GM19193 (cell line): Measurements from ENCODE around the gene CELF2.

Experiments
- POLR2A ChIP-seq: IDR thresholded peaks from 4 replicates; pipeline ENCODE4 v1.6.1; 2011; ENCODE audit not compliant: insufficient read depth, insufficient read length; ENCODE audit errors: extremely low read depth

The CELF2 gene

GRCh38 chr10:11317936-11318670, 300.4 kb downstream of the CELF2 start:
- TF ChIP-seq POLR2A = no peak

DNA sequence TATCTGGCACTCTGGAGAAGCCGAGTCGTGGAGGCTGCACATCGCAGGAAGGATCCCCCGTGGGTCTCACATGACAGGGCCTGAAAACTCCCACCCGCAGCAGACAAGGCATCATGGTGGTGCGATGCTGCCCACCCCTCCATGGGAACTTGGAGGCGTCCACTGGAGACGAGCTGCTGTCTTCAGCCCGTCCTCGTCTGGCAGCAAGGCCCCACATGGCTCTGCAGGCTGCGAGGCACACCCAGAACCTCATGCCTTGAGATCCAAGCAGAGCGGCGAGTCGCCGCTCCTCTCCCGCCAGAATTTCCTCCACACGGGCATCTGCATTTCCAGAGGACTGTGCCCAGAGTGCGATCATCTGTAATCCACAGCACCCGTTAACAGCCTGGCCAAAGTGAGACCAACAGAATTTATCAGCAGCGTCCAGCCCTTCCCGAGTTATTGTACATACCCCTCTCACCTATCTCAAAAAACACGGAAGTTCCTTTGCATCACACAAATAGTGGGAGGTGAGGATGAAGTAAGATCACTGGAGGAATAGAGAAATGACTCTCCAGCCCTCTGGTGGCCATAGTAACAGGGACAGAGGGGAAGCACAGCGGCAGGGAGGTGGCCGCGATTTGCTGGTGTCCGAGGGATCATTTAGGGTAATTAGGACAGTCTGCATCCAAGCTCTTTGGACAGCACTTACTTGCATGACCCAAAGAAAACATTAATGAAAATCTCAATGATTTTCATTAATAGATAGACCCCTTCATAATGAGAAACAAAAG, 301.3 kb downstream of the CELF2 start:
- peak; percentile 12 for TF ChIP-seq POLR2A

DNA sequence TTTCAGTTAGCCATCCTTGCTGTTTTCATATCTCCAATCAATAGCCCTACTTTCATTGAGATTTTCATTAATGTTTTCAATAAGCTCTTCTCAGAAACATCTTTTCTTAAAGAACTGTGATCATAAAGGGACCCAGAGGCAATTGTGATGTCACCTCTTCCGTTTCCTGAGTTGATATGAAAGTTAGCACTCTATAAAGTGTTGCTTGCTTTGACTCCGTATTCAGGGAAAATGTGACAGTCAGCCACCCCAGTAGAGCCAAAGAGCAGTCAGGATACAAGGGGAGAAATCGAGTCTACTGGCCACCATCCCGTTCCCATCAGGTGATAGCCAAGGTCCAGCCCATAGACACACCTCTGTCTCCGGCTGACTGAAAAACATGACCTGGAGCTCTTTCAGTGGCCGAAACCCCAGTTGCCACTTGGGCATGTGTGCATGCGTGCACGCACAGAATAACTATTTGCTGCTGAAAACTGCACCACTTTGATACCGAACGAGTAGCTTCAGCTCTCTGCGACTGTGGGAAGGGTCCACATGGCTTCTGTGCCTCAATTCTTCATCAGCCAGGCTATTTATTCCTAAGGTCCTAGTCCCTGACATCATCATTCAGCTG, 302.4 kb downstream of the CELF2 start:
- no peak for TF ChIP-seq POLR2A

DNA sequence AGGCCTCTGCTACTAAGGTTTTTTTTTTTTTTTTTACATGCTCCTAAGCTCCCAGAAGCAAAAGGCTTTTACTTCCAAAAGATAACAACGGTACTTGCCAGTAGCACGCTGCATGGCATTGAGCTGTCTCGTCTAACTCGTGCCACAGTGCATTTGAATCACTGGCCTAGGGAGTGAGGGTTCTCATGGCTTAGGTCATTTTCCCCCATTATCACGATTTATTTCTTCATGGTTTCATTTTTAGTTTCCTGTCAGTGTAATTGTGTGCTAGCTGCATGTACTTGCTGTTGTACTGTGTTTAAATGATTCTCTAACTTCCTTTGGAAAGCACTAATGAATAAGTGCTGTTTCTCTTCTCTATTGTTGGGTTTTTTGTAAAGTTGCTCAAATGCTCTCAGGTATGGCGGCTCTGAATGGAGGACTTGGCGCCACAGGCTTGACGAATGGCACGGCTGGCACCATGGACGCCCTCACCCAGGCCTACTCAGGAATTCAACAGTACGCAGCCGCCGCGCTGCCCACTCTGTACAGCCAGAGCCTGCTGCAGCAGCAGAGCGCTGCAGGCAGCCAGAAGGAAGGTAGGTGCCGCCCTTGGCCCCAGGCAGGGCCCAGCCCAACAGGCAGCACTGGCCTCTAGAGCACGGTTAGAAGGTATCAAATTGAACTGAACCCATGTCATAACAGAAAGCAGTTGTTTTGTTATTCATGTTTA, 303.3 kb downstream of the CELF2 start:
- TF ChIP-seq POLR2A = no peak

DNA sequence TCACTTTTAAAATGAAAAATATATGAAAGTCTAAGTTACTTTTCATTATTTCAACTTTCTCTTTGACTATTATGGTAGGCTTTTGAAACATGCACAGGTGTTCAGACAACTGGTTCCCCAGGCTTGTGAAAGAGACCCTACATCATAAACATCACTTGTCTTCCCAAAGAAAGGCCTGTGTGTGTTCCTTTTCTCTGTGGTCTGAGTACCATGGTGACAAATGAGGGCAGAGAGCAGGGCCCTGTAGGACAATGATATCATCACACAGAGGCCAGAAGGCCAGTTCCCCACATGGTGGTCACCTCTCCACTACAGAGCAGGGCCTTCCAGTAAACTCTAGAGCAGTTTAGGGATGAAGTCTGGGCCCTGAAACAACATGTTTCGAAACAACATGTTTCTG, 305.0 kb downstream of the CELF2 start:
- no peak for TF ChIP-seq POLR2A

DNA sequence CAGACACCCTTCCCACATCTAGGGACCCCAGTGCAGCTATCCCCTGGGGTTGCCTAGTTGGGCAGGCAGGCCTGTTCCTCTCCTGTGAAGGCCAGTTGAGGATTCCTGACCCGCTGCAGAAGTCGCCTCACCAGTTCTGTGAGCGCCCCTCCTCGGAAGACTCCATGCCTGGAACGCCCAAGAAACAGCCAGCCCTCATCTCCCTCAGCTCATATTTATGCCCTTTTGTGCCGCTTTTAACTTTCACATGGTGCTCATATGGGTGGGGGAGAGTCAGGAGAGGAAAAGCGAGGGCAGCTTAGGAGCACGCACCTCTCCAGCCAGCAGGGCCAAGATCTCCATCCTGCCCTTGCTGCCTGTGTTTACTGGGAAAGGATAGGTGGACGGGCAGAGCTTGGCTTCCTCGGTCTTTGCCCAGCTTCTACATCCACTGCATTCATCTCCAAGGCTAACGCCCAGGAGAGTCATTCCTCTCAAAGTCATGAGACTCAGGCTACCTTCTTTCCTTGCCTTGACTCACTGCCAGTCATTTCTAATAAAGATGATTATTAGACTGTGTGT, 307.2 kb downstream of the CELF2 start:
- no peak for TF ChIP-seq POLR2A

DNA sequence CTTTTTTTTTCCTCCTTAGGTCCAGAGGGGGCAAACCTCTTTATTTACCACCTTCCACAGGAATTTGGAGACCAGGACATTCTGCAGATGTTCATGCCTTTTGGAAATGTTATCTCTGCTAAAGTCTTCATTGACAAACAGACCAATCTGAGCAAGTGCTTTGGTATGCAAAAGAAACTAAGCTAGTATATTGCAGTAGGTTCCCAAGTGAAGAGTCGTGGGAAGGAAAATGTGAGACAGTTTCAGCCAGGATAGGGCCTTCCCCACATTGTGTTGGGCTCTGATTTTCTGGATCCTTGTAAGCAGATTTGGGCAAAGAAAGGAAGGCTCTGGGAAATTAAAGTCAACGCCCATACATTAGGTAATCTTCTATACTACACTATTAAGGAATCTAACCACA, 308.1 kb downstream of the CELF2 start:
- no peak for TF ChIP-seq POLR2A

DNA sequence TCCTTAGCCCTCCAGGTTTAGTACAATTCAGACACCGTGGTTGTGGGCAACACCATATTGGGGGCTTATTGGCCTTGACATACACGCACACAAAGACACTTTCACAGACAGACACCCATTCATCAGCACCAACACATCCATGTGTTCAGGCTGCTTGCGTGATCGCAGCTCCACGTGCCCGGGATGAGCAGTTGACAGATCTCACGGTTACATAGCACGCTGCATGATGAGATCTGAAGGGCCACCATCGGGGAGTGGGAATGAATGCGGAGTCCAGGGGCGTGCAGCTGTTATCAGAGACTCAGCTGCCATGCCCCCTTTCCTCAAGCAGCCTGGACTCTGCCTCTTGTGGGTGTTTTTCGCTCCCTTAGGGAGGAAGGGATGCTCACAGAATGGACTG, 308.6 kb downstream of the CELF2 start:
- no peak for TF ChIP-seq POLR2A

DNA sequence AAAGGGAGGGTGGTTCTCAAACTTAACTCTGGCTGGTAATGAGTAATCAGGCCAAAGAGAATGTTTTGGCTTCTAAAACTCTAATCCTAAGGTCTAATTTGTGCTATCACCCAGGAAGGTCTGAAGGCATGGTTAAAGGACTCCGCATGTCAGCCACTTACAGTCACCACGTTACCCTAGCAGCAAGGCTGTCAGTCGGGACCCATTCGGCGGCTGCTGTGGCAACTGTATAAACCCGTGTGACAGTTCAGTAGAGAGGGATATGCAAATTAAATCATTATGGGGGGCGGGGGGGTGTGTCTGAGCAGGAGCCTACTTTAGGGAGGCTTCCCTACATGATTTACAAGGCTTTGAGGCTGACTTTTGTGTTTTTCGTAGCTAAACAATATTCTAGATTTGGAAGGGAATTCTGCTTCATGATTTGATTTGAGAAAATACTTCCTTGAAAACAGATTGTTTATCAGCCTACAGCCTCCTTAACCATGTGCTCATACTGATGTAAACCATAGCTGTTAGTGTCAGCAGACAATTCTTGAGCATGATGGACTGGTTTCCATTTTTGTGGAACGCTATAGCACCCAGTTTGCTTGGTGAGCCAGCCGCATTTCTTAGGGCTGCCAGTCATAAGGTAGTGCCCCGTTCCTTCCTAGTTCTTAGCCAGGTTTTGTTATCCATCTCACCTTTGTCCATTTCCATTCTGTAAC, 309.4 kb downstream of the CELF2 start:
- no peak for TF ChIP-seq POLR2A

DNA sequence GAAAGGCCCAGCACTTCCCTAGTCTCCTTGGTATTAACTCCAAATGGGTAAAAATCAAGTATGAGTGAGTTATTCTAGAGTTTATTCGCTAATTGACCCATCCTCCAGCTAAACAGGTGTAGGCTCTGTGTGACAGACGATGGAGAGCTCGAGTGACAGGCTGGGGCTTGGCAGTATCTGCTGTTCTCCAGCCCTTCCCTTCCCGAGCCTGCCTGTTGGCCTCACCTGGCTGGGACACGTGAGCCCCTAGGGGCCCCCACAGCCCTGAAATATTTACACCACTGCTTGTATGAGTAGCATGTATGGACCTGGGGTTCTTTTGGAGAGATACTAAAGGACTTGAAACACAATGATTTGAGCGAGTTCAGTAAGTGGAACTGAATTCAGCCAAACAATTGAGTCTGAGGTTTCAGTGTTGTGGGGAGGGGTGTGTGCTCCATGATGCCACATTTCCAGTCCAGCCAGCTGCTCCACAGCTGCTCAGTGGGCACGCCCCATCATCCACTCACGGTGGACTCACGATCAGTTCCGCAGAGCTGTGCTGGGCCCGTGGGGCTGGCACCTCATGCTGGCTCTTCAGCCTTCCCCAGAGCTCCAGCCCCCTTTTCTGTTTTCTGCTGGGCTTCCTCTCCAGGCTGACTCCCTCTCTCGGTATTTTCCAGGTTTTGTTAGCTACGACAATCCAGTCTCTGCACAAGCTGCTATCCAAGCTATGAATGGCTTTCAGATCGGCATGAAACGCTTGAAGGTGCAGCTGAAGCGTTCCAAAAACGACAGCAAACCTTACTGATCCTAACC, 310.8 kb downstream of the CELF2 start:
- TF ChIP-seq POLR2A = no peak

GRCh38 chr10:11329062-11329673, 311.5 kb downstream of the CELF2 start:
- TF ChIP-seq POLR2A = no peak

GRCh38 chr10:11330383-11331045, 312.8 kb downstream of the CELF2 start:
- TF ChIP-seq POLR2A = no peak
